Stimulated activated CD8-positive, alpha-beta memory T cell treated with anti-CD3 and anti-CD28 coated beads, Interleukin-15, amount 100 ng/mL, for 4 hours (primary cell): ENCODE measurements around the gene TNF.
A peak's percentile ranks its signal among the peaks of the same experiment; 100 is the strongest.

Experiments
- DNase-seq, 2 donors: peaks; one replicate each; pipeline ENCODE4 v3.0.0-alpha.2; 2020; ENCODE audit warnings: low read depth in 2 of 2

TNF gene

DNA sequence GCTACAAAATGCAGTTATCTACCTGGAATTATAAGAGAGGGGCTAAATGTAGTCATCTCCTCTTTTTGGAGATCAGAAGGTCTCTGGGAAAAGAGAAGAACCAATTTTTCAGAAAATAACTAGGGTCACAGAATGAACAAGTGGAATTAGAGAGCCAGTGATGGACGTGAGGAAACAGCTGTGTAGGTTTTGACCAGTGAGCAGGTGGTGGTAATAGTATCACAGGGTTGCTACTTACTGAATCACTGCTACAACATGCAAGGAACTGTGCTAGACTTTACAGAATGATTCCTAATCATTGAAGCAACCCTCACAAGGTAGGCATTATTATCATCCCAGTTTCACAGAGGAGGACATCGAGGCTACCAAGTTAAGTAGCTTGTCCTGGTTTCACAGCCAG lies 30.7 kb upstream of the TNF start:
- DNase-seq = no peak

DNA sequence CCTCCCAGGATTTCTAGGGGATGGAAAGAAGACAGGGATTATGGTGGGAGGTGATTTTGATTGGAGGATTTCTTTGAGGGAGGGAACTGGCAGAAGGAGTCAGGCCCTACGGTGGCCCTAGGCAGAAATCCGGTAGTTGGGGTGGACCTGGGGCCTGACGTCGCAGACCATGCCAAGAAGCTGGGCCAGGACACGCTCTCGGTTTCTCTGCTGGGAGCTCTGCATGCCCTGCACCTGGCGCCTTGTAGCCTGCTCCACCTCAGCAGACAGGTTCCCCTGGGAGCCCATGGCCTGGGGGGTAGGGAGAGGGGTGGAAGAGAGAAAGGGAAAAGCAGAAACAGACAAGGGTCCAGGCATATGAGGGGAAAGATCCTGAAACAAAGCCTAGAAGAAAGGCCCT lies 30.1 kb upstream of the TNF start:
- no peak for DNase-seq

DNA sequence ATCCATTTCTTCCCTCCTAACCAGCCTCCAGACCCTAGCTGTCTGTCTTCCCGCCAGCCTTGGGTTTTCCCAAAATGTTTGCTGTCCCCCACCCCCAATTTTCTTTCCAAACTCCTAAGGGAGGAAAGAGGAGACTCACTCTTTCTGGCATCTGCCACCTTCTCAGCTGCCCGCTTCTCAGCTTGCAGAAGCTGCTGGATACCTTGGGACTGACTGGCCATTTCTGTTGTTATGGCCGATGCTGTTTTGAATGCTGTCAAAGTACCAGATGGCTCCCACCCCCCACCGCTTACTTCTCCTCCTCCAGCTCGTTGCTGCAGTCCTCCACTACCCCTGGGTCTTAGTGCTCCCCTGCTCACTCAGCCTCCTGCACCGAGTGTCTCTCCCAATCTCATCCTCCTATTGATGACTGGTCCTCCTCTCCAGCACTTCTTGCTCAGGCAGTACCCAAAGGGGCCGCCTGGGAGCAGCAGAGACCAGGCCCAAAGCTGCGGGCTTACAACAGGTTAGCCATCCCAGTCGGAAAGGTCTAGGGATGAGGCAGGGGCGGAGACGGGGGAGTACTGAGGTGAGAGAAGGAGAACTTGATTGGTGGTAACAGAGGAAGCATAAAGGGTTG lies 28.9 kb upstream of the TNF start, which contains the start of gene ATP6V1G2:
Gene ATP6V1G2, minus strand, starts transcription at position 270 of the 619 bp plus-strand sequence. Its CDS starts 49 bp downstream, at position 221.
- DNase-seq = peak; percentile 67 to 74

DNA sequence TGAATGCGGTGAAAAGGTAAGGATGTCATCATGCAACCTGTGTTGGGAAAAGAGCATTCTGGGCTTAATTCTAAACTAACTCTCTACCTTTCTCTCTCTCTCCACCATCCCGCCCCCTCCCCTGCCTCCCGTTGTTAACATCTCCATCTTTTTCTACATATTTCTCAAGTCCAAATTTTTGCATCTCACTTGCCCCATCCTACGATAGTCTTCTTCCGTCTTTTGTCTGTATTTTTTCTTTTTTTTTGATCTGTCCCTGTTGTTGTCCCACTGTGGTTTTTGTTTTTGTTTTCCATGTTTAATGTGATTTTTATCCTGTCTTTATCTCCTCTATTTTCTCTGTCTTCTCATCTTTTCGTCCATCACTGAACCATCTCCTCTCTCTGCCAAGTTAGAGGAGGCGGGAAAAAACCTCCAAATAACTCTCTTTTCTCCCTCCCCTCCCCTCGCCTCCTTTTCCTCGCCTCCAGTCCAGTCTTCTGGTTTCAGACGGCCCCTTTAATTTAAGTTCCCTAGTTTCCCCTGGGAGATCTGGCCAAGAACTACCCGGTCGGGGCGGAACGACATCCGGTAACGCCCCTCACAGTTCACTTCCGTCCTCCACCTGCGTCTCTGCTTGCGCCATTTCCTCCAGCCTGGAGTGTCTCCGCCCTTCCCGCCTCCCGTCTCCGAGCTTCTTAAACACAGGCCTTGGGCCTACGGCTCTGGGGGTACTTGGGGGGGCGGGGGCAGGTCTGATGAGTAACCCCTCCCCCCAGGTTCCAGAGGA lies 28.2 kb upstream of the TNF start, which contains the start of gene NFKBIL1:
Gene NFKBIL1, plus strand, starts transcription at position 651 of the 769 bp plus-strand sequence. Its CDS starts 87 bp downstream, at position 738.
- DNase-seq = peak; percentile 80 to 88

DNA sequence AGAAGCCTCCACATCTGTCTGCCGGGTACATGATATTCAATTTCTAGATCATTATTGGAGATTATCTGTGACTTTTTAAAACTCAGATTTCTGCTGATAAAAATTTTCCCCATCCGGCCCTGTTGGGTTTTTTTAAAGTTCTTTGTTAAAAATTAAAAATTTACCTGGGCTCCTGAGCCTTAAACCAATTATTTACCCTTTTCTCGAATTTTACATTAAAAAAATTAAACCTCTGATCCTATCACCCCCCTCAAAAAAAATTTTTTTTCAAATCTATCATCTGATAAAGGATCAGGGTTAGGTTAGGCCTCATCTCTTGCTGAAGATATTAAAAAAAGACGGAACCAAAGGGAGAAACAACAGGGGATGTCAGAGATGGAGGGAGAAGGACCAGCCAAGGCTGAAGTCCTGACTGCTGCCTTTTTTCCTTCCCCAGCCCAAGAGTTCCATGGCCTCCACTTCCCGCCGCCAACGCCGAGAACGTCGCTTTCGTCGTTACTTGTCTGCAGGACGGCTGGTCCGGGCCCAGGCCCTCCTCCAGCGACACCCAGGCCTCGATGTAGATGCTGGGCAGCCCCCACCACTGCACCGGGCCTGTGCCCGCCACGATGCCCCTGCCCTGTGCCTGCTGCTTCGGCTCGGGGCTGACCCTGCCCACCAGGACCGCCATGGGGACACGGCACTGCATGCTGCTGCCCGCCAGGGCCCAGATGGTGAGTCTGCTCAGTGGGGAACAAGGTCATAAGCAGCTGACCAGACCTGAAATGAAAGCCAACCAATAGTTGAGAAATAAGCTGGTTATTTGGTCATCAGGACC lies 27.4 kb upstream of the TNF start:
- no peak for DNase-seq

DNA sequence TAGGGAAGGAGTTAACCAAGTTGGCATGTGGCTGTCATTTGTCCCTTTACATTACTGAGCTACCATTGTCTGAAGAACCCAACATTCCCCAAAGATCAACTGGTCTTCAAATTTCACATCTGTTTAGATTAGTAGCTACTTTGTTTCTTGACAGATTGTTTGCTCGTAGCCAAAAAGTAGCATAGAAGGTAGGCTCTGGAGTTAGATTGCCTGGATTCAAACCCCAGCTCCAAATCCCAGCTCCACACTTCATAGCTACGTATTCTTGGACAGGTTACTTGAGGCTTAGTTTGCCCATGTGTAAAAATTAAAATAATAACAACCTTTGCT lies 26.9 kb upstream of the TNF start:
- DNase-seq = no peak

DNA sequence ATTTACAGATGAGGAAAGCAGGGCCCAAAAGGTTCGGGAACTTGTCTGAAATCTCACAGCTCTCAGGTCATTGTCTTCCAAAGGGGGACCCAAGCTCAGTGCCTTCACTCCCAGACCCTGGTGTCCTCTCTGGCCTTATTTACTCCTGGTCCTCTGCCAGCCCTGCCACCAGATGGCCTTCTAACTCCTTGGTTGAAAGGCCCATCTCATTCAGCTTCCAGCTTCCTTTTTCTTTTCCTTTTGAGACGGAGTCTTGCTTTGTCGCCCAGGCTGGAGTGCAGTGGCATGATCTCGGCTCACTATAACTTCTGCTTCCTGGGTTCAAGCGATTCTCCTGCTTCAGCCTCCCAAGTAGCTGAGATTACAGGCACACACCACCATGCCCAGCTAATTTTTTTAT lies 24.0 kb upstream of the TNF start:
- peak in 1 of 2 donors; percentile 48 for DNase-seq

DNA sequence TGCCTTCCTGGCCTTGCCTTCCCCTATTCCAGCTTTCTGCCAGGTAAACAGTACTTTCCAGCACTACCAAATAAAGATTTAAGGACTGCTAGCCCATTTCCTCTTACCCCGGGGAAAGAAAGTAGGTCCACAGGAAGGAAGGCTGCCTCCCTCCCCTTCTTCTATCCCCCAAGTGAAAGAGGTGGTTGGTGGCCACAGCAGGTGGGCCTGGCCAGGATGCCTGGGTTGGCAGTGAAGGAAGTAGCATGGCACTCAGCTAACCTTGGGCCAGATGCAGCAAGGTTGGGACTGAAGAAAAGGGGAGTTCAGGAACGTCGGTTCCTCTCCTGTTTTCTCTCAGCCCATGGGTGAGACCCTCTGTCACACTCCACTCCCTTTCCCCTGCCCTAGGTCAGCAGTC lies 19.1 kb upstream of the TNF start:
- no peak for DNase-seq

DNA sequence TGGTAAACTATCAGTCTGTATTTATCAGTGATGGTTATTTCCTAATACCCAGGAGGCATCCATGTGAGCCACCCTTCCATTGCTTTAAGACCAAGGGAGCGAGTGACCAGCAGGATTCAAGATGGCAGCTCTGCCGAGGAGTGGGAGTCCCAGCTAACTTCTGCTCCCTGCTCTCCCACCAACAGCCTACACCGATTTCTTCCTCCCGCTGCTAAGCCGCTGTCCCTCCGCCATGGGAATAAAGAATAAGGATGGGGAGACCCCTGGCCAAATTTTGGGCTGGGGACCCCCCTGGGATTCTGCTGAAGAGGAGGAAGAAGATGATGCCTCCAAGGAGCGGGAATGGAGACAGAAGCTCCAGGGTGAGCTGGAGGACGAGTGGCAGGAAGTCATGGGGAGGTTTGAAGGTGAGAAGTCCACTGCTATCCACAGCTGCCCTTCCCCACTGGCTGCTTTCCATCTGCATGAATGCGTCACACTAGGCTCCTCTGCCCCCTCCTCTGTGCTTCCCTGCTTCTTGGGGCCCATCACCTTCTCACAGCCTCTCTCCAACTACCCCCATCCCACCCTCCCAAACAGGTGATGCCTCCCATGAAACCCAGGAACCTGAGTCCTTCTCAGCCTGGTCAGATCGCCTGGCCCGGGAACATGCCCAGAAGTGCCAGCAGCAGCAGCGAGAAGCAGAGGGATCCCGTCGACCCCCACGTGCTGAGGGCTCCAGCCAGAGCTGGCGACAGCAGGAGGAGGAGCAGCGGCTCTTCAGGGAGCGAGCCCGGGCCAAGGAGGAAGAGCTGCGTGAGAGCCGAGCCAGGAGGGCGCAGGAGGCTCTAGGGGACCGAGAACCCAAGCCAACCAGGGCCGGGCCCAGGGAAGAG lies 17.7 kb upstream of the TNF start:
- no peak for DNase-seq

DNA sequence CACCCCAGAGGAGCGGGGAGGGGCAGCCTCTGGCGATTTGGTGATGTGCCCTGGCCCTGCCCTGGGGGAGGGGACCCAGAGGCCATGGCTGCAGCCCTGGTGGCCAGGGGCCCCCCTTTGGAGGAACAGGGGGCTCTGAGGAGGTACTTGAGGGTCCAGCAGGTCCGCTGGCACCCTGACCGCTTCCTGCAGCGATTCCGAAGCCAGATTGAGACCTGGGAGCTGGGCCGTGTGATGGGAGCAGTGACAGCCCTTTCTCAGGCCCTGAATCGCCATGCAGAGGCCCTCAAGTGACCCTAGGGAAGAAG lies 17.1 kb upstream of the TNF start:
- no peak for DNase-seq

DNA sequence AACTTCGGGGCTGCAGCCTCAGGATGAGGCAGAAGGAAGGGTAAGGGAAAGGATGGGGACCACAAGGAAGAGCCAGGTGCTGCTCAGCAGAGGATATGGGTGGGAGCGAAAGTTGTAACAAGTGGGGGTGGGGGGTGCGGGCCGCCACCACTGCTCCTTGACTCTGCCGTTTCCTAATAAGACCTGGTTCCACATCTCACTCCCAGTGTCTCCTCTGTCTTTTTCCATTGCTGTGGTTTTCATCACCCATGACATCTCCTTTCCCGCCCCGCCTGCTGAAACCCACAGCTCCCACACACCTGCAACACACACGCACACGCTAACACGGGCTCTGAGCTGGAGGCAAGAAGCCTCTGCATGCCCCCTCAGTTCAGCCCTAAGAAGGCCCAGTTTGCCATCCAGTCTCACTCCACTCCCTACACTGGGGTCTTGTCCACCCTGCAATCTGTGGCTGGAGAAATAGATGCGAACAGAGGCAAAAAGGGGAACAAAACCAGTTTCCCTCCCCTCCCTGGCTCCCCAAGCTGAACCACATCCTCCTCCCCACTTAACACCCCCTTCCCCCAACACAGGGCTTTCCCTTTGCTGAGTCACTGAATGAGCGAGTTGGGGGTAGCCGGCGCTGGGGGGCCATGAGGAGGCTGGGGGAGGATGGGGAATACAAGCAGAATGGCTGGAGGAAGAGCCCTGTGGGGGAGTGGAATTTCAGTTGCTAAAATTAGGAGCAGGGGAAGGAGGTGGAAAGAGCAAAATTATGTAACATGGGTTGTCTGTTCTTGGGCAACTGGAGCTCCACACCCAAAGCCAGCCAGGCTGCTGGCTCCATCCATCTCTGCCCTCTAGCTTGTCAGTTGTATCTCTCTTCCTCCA lies 16.5 kb upstream of the TNF start:
- DNase-seq = peak in 1 of 2 donors; percentile 73

DNA sequence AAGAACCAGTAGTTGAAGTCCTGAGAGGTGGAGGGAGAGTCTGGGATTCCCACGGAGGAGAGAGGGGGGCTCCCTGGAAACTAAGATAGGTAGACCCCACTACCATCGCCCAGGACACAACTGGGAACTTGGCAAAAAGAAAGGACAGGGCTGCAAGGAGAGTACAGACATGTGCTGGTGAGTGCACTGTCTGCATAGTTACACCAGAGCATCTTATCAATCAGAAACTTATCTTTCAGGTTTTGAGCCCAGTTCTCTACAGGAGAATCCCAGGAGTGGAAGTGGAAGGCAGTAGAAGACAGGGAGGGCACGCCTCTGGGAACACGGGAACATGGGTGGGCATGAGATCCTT lies 15.8 kb upstream of the TNF start:
- DNase-seq = no peak

DNA sequence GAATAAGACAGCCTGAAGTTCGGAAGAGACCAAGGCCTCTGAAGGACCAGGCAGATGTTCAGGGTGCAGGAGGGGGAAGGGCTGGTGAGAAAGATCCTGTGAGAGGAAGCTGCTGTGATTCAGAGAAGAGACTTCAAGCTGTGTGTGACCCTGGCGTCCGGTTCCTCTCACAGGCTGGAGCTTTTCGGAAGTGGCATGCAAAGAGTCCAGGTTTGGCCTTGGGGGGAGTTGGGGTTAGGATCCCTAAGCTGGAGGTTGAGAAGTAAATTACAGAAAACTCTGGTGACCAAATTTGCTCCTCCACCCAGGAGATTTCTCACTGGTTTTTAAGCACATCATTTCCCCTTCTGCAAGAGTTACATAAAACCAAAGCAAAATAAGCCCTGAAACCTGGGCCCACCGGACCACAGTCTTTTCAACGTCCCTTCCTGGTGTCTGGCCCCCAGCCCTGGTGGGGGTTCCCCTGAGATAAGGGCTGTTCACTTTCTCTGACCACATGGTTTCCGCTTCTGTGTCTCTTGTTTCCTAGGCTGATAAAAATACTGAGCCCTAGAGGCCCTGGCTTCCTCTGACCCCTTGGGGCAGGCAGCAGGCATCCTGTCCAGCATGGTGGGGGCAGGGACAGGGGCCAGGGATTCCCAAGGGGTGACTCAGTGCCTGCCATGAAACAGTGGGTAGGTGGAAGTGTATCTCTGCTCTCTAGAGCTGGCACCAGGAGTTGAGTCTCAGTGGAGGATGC lies 15.2 kb upstream of the TNF start:
- no peak for DNase-seq

DNA sequence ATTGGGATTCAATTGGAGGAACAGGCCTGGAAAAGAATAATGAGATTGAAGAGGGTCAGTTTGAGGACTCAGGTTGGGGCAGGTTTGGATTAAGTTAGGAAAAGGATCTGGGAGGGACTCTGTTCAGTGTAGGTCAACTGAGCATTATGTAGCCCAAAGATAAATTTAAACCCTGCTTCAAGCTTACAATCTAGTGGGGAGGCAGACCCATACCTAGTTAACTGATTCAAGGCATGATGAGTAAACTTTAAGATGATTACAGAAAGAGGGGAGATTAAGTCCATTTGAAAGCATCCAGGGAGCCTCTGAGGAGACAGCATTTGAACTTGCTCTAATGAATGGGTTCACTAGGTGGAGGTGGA lies 14.7 kb upstream of the TNF start:
- DNase-seq = no peak

DNA sequence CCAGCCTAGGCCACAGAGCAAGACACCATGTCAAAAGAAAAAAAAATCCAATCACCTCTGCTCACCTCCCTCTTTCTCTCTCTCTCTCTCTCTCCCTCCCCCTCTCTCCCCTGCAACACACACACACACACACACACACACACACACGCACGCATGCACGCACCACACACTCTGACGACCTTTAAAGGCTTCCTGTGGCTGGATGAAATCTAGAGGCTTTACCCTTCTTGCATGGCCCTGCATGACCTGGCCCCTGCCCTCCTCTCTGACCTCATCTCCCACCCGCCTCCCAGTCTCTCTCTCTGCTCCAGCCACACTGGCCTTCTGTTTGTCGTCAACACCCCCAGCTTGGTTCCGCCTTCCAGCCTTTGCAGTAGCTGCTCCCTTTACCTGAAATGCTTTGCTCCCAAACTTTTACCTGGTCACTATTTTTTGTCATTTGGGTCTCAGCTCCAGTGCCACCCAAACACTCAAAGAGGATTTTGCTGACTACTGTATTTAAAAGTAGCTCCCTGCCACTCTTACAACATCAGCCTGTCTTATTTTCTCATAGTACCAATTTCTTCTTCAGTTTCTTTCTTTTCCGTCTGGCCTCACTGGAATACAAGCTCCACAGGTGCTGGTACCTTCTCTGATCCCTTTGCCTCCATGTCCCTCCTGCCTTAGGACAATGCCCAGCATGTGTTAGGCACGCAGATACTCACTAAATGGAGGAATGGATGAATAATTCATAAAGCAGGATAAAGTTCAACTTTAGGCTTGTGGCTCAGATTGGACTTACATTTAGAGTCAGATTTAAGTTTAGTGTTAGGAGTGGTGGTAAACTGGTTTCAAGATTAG lies 7.6 kb upstream of the TNF start:
- DNase-seq = no peak

DNA sequence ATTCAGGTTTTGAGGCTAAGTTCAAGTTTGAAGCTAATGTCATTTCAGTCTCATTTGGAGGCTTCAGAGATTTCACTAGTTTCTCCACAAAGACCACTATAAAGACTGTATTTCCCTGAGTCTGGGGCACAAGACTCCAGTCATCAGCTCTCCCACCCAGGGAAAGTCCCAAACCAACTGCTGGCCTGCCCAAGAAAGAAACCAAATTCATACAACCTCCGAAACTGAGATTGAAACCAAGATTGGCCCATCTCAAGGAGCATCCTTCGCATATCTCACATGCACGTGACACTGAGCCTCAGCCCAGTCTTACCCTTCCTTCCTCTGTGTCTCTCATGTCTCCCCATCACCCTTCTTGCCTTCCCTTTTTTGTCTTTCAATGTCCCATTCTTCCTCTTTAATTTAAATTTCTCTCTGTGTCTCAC lies 6.8 kb upstream of the TNF start:
- DNase-seq = no peak

DNA sequence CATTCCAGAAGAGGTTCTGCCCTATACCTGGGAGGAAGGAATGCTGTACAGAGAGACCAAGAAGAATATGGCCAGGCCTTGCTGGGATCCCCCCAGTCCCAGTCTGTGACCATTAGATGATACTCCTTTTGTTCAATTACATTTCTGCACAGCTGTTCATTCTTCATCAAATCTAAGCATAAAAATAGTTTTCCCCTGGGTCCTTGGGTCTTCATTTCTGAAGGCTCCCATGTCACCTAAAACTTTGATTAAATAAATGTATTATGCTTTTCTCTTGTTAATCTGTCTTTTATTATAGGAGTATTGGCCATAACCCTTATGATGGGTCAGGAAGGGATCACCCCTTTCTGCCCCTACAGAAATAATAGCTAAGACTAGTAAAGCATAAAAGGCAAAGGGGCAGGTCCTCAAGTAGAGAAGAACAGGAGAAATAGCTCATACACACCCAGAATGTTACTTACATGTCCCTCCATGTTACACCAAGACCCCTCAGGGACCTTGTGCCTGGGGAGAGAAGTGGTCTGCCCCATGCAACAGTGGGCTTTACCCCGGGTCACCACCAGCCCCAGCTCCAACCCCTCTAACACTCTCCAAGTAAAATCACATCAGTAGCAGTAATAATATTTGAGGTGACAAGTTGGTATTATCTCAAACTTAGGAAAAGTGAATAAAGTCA lies 5.4 kb upstream of the TNF start:
- no peak for DNase-seq

DNA sequence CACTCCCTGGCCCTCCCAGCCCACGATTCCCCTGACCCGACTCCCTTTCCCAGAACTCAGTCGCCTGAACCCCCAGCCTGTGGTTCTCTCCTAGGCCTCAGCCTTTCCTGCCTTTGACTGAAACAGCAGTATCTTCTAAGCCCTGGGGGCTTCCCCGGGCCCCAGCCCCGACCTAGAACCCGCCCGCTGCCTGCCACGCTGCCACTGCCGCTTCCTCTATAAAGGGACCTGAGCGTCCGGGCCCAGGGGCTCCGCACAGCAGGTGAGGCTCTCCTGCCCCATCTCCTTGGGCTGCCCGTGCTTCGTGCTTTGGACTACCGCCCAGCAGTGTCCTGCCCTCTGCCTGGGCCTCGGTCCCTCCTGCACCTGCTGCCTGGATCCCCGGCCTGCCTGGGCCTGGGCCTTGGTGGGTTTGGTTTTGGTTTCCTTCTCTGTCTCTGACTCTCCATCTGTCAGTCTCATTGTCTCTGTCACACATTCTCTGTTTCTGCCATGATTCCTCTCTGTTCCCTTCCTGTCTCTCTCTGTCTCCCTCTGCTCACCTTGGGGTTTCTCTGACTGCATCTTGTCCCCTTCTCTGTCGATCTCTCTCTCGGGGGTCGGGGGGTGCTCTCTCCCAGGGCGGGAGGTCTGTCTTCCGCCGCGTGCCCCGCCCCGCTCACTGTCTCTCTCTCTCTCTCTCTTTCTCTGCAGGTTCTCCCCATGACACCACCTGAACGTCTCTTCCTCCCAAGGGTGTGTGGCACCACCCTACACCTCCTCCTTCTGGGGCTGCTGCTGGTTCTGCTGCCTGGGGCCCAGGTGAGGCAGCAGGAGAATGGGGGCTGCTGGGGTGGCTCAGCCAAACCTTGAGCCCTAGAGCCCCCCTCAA lies 3.1 kb upstream of the TNF start, which contains the start of gene LTA:
Gene LTA, plus strand, starts transcription at position 249 of the 871 bp plus-strand sequence. Its CDS starts 454 bp downstream, at position 703.
- peak; percentile 66 to 67 for DNase-seq
